KMS-11 (cell line): ENCODE measurements around the gene CHPF2.

Experiments used
- H2AFZ ChIP-seq: fragments of 200-600 bp; sonication (generic); 2 replicates; pipeline ENCODE4 v1.6.1; 2016; ENCODE audit warnings: antibody characterized with exemption, mixed run types, low read depth
- H3K27ac ChIP-seq: fragments of 200-600 bp; sonication (generic); 2 replicates; pipeline ENCODE4 v1.6.1; 2016; ENCODE audit warnings: mild to moderate bottlenecking, mixed run types
- H3K27me3 ChIP-seq: fragments of 200-600 bp; sonication (generic); 2 replicates; pipeline ENCODE4 v1.6.1; 2017; ENCODE audit warnings: mild to moderate bottlenecking, low read depth, mixed run types, moderate library complexity; ENCODE audit not compliant: insufficient read depth
- H3K36me3 ChIP-seq: fragments of 200-600 bp; sonication (generic); 2 replicates; pipeline ENCODE4 v1.6.1; 2017; ENCODE audit warnings: mild to moderate bottlenecking, mixed run types; ENCODE audit not compliant: insufficient read depth
- H3K4me1 ChIP-seq: fragments of 200-600 bp; sonication (generic); 2 replicates; pipeline ENCODE4 v1.6.1; 2016; ENCODE audit warnings: mild to moderate bottlenecking, low read depth, mixed run types; ENCODE audit not compliant: poor library complexity, severe bottlenecking
- H3K4me2 ChIP-seq: fragments of 200-600 bp; sonication (generic); 2 replicates; pipeline ENCODE4 v1.7.0; 2016; ENCODE audit warnings: mild to moderate bottlenecking, mixed run types
- H3K4me3 ChIP-seq: fragments of 200-600 bp; sonication (generic); IDR thresholded peaks from 2 replicates; pipeline ENCODE4 v1.6.1; 2017; ENCODE audit warnings: low read depth, low read length, mixed read lengths; ENCODE audit not compliant: insufficient read depth
- H3K79me2 ChIP-seq: fragments of 200-600 bp; sonication (generic); 2 replicates; pipeline ENCODE4 v1.6.1; 2016; ENCODE audit warnings: low read depth, mixed run types; ENCODE audit not compliant: insufficient read depth
- H3K9ac ChIP-seq: fragments of 200-600 bp; sonication (generic); 2 replicates; pipeline ENCODE4 v1.6.1; 2016; ENCODE audit warnings: mild to moderate bottlenecking, mixed run types
- H4K20me1 ChIP-seq: fragments of 200-600 bp; sonication (generic); 2 replicates; pipeline ENCODE4 v1.6.1; 2016; ENCODE audit warnings: mild to moderate bottlenecking, mixed run types; ENCODE audit not compliant: insufficient read depth
- CTCF ChIP-seq: fragments of 200-600 bp; sonication (generic); conservative IDR thresholded peaks from 2 replicates; pipeline ENCODE4 v1.6.1; 2017; ENCODE audit warnings: low read depth, mild to moderate bottlenecking, antibody characterized with exemption, low read length, moderate library complexity, mixed read lengths

Gene CHPF2

GRCh38 chr7:151256410-151257045, 24.2 kb downstream of the CHPF2 start:
- no peaks in the 10 kb centered on the region for H3K4me1 ChIP-seq
- no peaks in the 10 kb centered on the region for H3K36me3 ChIP-seq
- no peak overlapping the region for H2AFZ ChIP-seq
- no peak overlapping the region for H3K4me3 ChIP-seq
- H3K4me2 ChIP-seq: no peak overlapping the region
- no peak for TF ChIP-seq CTCF
- H3K9ac ChIP-seq: no peak overlapping the region
- peaks cover 97% of the 10 kb centered on the region for H3K27me3 ChIP-seq
- no peaks in the 10 kb centered on the region for H4K20me1 ChIP-seq
- no peaks in the 10 kb centered on the region for H3K79me2 ChIP-seq
- H3K27ac ChIP-seq: no peak overlapping the region

GRCh38 chr7:151257990-151258389, 25.7 kb downstream of the CHPF2 start:
- TF ChIP-seq CTCF: no peak
- H4K20me1 ChIP-seq: no peaks in the 10 kb centered on the region
- H3K4me3 ChIP-seq: no peak overlapping the region
- H3K27me3 ChIP-seq: peaks cover 96% of the 10 kb centered on the region
- H2AFZ ChIP-seq: no peak overlapping the region
- no peak overlapping the region for H3K4me2 ChIP-seq
- no peak overlapping the region for H3K9ac ChIP-seq
- H3K4me1 ChIP-seq: no peaks in the 10 kb centered on the region
- no peaks in the 10 kb centered on the region for H3K36me3 ChIP-seq
- no peak overlapping the region for H3K27ac ChIP-seq
- H3K79me2 ChIP-seq: no peaks in the 10 kb centered on the region

GRCh38 chr7:151260471-151260870, 28.2 kb downstream of the CHPF2 start:
- no peaks in the 10 kb centered on the region for H3K4me1 ChIP-seq
- H4K20me1 ChIP-seq: no peaks in the 10 kb centered on the region
- H3K79me2 ChIP-seq: no peaks in the 10 kb centered on the region
- H3K9ac ChIP-seq: no peak overlapping the region
- H3K4me2 ChIP-seq: no peak overlapping the region
- peaks cover 72% of the 10 kb centered on the region for H3K27me3 ChIP-seq
- no peaks in the 10 kb centered on the region for H3K36me3 ChIP-seq
- no peak overlapping the region for H3K4me3 ChIP-seq
- no peak overlapping the region for H2AFZ ChIP-seq
- TF ChIP-seq CTCF: no peak
- H3K27ac ChIP-seq: no peak overlapping the region

- no peak overlapping the region for H3K4me3 ChIP-seq
- no peaks in the 10 kb centered on the region for H3K4me1 ChIP-seq
- no peaks in the 10 kb centered on the region for H4K20me1 ChIP-seq
- H3K36me3 ChIP-seq: no peaks in the 10 kb centered on the region
- TF ChIP-seq CTCF: no peak
- H3K79me2 ChIP-seq: no peaks in the 10 kb centered on the region
- H3K27me3 ChIP-seq: peaks cover 68% of the 10 kb centered on the region
- no peak overlapping the region for H2AFZ ChIP-seq
- H3K4me2 ChIP-seq: no peak overlapping the region
- no peak overlapping the region for H3K9ac ChIP-seq
- no peak overlapping the region for H3K27ac ChIP-seq
Observed at GRCh38 chr7:151260883-151261282, 28.6 kb downstream of the CHPF2 start.
